ES-I3 (cell line): ENCODE measurements around the gene MT1B.
A peak's percentile ranks its signal among the peaks of the same experiment; 100 is the strongest.

ENCODE experiments used
- H3K36me3 ChIP-seq: 2 replicates; pipeline ENCODE4 v1.6.1; 2013; ENCODE audit warnings: mild to moderate bottlenecking, low read length, control low read depth, moderate library complexity; ENCODE audit not compliant: insufficient read depth
- H3K4me1 ChIP-seq: 2 replicates; pipeline ENCODE4 v1.6.1; 2013; ENCODE audit warnings: mild to moderate bottlenecking, control low read depth, low read length; ENCODE audit not compliant: insufficient read depth
- H3K9ac ChIP-seq: 2 replicates; pipeline ENCODE4 v1.6.1; 2013; ENCODE audit warnings: low read depth, mild to moderate bottlenecking, low read length, moderate library complexity
- H3K9me3 ChIP-seq: 2 replicates; pipeline ENCODE4 v1.6.1; 2013; ENCODE audit warnings: mild to moderate bottlenecking, low read length, moderate library complexity; ENCODE audit not compliant: control insufficient read depth, insufficient read depth

The MT1B gene

DNA sequence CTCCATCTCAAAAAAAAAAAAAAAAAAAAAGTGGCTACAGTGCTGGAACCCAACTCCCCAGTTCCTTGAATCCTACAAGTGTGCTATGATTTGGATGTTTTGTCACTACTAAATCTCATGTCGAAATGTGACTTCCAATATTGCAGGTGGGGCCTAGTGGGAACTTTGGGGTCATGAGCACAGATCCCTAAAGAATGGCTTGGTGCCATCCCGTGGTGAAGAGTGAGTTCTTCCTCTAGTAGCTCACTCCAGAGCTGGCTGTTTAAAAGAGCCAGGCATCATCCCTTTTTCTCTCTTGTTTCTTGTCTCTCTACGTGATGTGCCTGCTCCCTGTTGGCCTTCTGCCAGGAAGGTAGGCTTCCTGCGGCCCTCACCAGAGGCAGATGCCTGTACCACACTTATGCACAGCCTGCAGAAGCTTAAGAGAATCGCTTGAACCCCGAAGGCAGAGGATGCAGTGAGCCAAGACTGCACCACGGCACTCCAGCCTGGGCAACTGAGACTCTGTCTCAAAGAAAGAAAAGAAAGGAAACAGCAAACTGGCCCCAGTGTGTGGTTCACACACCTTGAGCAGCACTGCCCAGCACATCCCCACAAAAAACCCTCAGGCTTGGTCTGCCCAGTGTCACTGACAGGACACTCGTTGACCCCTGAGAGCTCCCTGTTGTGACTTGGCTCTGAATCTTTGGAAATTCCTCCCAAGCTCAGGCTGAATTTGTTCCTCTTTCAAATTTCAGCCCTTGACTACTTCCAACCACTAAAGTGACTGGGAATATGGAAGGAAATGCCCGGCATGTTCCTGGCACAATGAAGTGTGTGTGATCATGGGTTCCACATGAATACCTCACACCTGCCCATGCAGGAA is 23.0 kb upstream of the MT1B start:
- no peaks in the 10 kb centered on the region for H3K36me3 ChIP-seq
- H3K4me1 ChIP-seq, result peaks cover 12% of the 10 kb centered on the region; the same call in 1 of the 2 replicates
- H3K9me3 ChIP-seq, result no peaks in the 10 kb centered on the region
- no peak overlapping the region for H3K9ac ChIP-seq

DNA sequence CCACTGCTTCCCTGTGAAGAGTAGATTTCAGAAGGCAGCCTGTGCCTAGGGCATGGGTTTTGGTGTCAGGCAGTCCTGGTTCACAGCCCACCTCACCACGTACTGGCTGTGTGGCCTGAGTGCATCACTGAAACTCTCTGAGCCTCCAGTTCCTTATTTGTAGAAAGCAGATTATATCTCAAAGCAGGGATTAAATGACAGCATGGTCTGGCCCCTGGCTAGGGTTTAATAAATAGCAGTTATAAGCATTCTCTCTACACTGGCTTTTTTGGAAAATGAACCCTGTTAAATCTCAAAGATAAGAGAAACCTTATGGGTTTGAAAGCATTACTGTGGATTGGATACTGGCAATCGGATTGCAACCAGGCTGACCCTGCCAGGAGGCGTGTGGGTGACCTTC is 22.2 kb upstream of the MT1B start:
- Histone ChIP-seq H3K9ac (no peak overlapping the region), H3K36me3 (no peaks in the 10 kb centered on the region), H3K4me1 (peaks cover 12% of the 10 kb centered on the region; the same call in 1 of the 2 replicates), H3K9me3 (no peaks in the 10 kb centered on the region)

DNA sequence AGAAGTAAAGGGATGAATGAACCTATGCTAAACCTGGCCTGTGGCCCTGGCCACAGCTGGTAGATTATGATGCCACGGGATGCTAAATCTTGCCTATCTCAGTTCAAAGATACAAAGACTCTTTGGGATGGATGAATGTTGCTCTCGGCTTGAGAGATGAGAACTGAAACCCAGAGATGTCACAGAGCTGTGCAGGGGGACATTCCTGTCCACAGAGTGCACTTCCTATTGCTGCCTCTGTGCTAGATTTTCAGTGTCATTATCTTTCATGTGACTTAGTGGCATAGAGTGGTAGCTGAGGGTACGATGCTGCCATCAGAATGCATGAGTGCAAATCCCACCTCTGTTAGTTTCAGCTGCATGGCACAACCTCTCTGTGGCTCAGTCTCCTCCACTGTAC is 21.6 kb upstream of the MT1B start:
- Histone ChIP-seq H3K9me3 (no peaks in the 10 kb centered on the region), H3K4me1 (peaks cover 12% of the 10 kb centered on the region; the same call in 1 of the 2 replicates), H3K36me3 (no peaks in the 10 kb centered on the region), H3K9ac (no peak overlapping the region)

DNA sequence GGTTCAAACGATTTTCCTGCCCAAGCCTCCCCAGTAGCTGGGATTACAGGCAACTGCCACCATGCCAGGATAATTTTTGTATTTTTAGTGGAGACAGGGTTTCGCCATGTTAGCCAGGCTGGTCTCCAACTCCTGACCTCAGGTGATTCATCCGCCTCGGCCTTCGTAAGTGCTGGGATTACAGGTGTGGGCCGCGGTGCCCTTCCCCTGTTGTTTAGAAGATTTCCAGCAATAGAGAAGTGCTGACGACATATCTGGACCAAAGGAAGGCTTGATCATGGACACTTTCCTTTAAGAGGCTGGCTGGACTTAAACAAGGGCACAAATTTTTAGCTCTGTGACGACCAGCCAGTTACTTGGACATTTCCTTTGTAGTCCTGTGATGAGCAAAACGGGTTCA is 20.5 kb upstream of the MT1B start:
- Histone ChIP-seq H3K9ac (no peak overlapping the region), H3K36me3 (no peaks in the 10 kb centered on the region), H3K9me3 (no peaks in the 10 kb centered on the region), H3K4me1 (peaks cover 11% of the 10 kb centered on the region; the same call in 1 of the 2 replicates)

DNA sequence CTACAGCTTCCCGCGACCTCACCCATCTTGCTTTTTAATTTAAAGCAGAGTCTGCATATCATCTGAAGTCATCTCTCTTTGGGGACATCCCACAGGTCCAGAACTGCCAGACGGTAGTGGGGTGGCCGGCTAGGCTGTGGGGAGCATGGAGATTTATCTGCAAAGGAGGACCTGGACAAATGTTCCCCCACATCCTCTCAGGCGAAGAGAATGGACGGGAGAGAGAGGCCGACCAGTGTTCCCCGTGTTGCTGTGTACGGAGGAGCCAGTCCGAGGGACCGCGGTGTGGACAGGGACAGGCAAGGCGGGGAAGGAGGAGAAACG is 19.9 kb upstream of the MT1B start:
- Histone ChIP-seq H3K4me1 (peaks cover 8% of the 10 kb centered on the region; the same call in 1 of the 2 replicates), H3K9ac (peak overlapping the region; percentile 37; the same call in 1 of the 2 replicates), H3K36me3 (no peaks in the 10 kb centered on the region), H3K9me3 (no peaks in the 10 kb centered on the region)

DNA sequence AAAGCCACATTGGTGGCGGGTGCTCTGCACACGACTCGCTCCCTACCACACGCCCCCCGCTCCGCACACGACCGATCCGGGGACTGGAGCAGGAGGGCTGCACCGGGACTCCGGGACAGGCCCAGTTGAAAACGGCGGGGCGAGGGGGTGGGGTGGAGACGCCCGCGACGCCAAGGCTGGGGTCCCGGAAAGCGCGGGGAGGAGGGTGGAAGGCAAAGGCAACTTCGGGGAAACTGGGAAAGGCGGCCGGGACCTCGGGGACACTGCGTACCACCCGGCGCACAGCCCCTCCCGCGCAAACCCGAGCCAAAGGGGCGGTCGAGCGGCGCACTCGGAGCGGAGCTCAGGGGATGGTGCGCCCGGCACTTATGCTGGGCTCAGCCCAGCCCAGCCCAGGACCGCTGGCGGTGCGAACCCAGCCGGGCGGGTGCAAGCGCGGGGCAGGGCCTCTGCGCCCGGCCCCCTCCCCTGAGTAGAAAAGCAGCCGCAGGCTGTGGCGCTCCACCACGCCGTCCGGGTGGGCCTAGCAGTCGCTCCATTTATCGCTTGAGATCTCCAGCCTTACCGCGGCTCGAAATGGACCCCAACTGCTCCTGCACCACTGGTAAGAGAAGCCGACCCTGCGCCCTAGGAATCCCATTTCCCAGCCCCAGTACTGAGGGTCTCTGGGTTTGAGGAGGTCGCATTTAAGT is 19.4 kb upstream of the MT1B start, which contains the start of gene MT1M:
Gene MT1M (plus strand): TSS at position 504 of the 692 bp plus-strand sequence. CDS start 73 bp downstream, at position 577.
- Histone ChIP-seq H3K4me1 (0 out of 2 replicates have a peak, but pooled peaks cover 4% of the 10 kb centered on the region), H3K36me3 (no peaks in the 10 kb centered on the region), H3K9me3 (no peaks in the 10 kb centered on the region), H3K9ac (peak within 1 kb of the TSS; percentile 37; the same call in 1 of the 2 replicates)

DNA sequence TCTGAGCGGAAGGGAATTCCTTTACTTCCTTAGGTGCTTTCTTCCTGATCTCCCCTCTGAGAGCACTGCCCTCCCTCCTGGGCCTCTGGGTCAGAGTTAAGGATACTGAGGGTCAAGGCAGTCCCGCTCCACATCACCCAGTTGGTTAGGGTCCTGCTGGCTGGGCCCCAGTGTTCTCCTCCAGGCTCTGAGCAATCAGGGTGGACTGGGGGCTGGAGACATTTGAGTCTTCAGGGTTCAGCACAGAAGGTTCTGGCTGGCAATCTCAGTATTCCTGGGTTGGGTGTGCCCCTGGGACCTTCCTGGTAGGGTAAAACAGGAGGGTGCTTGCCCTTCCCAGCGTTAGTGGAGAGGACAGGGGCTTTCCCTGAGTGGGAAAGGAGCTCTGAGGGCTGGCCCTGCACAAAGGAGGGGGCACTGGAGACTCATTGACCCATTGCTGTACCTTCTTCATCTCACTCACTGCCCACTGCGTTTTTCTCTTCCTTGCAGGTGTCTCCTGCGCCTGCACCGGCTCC is 18.8 kb upstream of the MT1B start:
- Histone ChIP-seq H3K9me3 (no peaks in the 10 kb centered on the region), H3K9ac (peak overlapping the region; percentile 37; the same call in 1 of the 2 replicates), H3K36me3 (no peaks in the 10 kb centered on the region)

DNA sequence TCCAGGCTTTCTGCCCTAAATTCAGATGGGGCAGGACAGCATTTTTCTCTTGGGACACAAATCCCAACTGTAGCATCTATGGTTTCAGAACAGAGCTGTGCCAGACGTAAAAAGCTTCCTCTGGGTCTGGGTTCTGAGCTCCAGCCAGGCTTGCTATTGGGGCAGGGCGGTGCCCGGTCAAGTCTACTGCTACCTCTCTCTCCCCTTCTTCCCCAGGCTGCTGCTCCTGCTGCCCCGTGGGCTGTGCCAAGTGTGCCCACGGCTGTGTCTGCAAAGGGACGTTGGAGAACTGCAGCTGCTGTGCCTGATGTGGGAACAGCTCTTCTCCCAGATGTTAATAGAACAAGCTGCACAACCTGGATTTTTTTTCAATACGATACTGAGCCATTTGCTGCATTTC is 18.2 kb upstream of the MT1B start:
- Histone ChIP-seq H3K36me3 (no peaks in the 10 kb centered on the region), H3K4me1 (0 out of 2 replicates have a peak, but pooled peaks cover 4% of the 10 kb centered on the region), H3K9ac (no peak overlapping the region), H3K9me3 (no peaks in the 10 kb centered on the region)

More for the DNA sequence above, 18.8 kb upstream of the MT1B start:
- 0 out of 2 replicates have a peak, but pooled peaks cover 4% of the 10 kb centered on the region for H3K4me1 ChIP-seq

DNA sequence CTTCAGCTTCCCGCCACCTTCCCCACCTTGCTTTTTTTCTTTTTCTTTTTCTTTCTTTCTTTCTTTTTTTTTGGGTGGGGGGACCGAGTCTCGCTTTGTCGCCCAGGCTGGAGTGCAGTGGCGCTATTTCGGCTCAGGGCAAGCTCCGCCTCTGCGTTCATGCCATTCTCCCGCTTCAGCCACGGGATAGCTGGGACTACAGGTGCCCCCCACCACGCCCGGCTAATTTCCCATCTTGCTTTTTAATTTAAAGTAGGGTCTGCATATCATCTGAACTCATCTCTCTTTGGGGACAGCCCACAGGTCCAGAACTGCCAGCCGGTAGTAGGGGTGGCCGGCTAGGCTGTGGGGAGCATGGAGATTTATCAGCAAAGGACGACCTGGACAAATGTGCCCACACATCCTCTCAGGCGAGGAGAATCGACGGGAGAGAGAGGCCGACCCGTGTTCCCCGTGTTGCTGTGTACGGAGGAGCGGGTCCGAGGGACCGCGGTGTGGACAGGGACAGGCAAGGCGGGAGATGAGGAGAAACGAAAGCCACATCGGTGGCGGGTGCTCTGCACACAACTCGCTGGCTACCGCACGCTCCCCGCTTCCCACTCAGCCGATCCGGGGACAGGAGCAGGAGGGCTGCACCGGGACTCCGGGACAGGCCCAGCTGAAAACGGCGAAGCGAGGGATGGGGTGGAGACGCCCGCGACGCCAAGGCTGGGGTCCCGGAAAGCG is 16.8 kb upstream of the MT1B start:
- Histone ChIP-seq H3K9ac (peak overlapping the region; percentile 32; the same call in 1 of the 2 replicates), H3K4me1 (0 out of 2 replicates have a peak, but pooled peaks cover 4% of the 10 kb centered on the region), H3K36me3 (no peaks in the 10 kb centered on the region), H3K9me3 (no peaks in the 10 kb centered on the region)

DNA sequence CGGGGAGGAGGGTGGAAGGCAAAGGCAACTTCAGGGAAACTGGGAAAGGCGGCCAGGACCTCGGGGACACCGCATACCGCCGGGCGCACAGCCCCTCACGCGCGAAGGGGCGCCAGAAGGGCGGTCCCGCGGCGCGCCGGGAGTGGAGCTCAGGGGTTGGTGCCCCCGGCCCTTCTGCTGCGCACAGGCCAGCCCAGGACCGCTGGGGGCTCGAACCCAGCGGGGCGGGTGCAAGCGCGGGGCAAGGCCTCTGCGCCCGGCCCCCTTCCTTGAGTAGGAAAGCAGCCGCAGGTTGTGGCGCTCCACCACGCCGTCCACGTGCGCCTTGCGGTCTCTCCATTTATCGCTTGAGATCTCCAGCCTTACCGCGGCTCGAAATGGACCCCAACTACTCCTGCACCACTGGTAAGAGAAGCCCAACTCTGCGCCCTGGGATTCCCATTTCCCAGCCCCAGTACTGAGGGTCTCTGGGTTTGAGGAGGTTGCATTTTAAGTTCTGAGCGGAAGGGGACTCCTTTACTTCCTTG is 16.2 kb upstream of the MT1B start:
- Histone ChIP-seq H3K9ac (peak overlapping the region; percentile 32; the same call in 1 of the 2 replicates), H3K36me3 (no peaks in the 10 kb centered on the region), H3K4me1 (0 out of 2 replicates have a peak, but pooled peaks cover 4% of the 10 kb centered on the region), H3K9me3 (no peaks in the 10 kb centered on the region)

DNA sequence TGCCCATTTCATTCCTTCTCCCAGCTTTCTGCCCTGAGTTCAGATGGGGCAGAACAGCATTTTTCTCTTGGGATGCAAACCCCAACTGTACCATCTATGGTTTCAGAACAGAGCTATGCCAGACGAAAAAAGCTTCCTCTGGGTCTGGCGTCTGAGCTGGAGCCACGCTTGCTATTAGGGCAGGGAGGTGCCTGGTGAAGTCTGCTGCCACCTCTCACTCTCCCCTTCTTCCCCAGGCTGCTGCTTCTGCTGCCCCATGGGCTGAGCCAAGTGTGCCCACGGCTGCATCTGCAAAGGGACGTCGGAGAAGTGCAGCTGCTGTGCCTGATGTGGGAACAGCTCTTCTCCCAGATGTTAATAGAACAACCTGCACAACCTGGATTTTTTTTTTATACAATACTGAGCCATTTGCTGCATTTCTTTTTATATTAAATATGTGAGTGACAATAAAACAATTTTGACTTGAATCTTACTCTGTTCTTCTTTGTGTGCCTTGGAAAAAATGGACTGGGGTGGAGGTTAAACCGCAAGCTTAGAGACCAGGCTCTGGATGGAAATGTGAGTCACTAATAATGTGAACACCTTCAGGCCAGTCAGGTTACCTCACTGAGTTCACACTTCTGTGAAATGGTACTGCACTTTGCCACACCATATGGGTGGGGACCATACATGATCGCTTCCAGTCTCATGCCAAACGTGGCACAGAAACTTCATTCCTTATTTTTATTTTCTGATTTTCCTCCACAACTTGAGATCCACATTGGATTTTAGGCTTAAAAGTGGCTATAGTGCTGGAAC is 14.9 kb upstream of the MT1B start:
- Histone ChIP-seq H3K4me1 (0 out of 2 replicates have a peak, but pooled peaks cover 4% of the 10 kb centered on the region), H3K9me3 (no peaks in the 10 kb centered on the region), H3K36me3 (no peaks in the 10 kb centered on the region), H3K9ac (no peak overlapping the region)

DNA sequence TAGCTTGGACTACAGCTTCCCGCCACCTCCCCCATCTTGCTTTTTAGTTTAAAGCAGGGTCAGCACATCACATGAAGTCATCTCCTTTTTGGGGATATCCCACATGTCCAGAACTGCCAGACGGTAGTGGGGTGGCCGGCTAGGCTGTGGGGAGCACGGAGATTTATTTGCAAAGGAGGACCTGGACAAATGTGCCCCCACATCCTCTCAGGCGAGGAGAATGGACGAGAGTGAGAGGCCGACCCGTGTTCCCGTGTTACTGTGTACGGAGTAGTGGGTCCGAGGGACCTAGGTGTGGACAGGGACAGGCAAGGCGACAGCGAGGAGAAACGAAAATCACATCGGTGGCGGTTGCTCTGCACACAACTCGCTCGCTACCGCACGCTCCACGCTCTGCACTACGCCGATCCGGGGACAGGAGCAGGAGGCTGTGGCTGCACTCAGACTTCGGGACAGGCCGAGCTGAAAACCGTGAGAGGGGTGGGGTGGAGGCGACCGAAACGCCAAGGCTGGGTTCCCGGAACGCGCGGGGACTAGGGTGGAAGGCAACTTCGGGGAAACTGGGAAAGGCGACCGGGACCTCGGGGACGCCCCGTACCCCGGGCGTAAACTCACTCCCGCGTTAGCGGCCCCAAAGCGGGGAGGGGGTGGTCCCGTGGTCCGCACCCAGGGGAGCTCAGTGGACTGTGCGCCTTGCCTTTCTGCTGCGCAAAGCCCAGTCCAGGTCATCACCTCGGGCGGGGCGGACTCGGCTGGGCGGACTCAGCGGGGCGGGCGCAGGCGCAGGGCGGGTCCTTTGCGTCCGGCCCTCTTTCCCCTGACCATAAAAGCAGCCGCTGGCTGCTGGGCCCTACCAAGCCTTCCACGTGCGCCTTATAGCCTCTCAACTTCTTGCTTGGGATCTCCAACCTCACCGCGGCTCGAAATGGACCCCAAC is 13.6 kb upstream of the MT1B start, which contains the start of gene MT1A:
Gene MT1A (plus strand): TSS at position 853 of the 937 bp plus-strand sequence. CDS start 73 bp downstream, at position 926.
- peak within 1 kb of the TSS; percentile 39 for H3K9ac ChIP-seq
- H3K4me1 ChIP-seq, result 0 out of 2 replicates have a peak, but pooled peaks cover 4% of the 10 kb centered on the region
- no peaks in the 10 kb centered on the region for H3K36me3 ChIP-seq
- no peaks in the 10 kb centered on the region for H3K9me3 ChIP-seq
